NT2/D1 (cell line): Measurements from ENCODE around the gene ANKRD13A.
"Not testable (repeated sequence)": the region's sequence is repeated elsewhere in the genome, so short reads cannot be mapped to it uniquely, and the experiment has no call there.

Experiments
- DNase-seq: peaks from one replicate; pipeline ENCODE4 v3.0.0-alpha.2; 2011; ENCODE audit warnings: low read depth, low spot score
- H3K27me3 ChIP-seq: 2 replicates; pipeline ENCODE4 v1.6.0; 2011; ENCODE audit warnings: mild to moderate bottlenecking; ENCODE audit not compliant: insufficient read length, insufficient read depth
- H3K36me3 ChIP-seq: 2 replicates; pipeline ENCODE4 v1.6.1; 2011; ENCODE audit warnings: mild to moderate bottlenecking, low read length, mixed read lengths; ENCODE audit not compliant: insufficient read depth, insufficient read length
- H3K4me1 ChIP-seq: 2 replicates; pipeline ENCODE4 v1.5.1; 2011; ENCODE audit not compliant: insufficient read depth, insufficient read length
- H3K4me3 ChIP-seq: 2 replicates; pipeline ENCODE4 v1.5.1; 2011; ENCODE audit warnings: low read depth; ENCODE audit not compliant: insufficient read length
- H3K9ac ChIP-seq: 2 replicates; pipeline ENCODE4 v1.6.0; 2011; ENCODE audit warnings: low read depth; ENCODE audit not compliant: insufficient read length
- H3K9me3 ChIP-seq: 2 replicates; pipeline ENCODE4 v1.5.1; 2011; ENCODE audit warnings: mild to moderate bottlenecking, low read length; ENCODE audit not compliant: insufficient read depth
- SUZ12 ChIP-seq: IDR thresholded peaks from 2 replicates; pipeline ENCODE4 v1.6.1; 2011; ENCODE audit not compliant: insufficient read length, insufficient read depth; ENCODE audit errors: extremely low read depth
- YY1 ChIP-seq: IDR thresholded peaks from 2 replicates; pipeline ENCODE4 v1.6.1; 2011; ENCODE audit not compliant: insufficient read length, insufficient read depth
- ZNF274 ChIP-seq: IDR thresholded peaks from 2 replicates; pipeline ENCODE4 v1.6.1; 2011; ENCODE audit warnings: mild to moderate bottlenecking, low read depth, low read length

ANKRD13A gene

GRCh38 chr12:110058875-110059615 is 59.8 kb downstream of the ANKRD13A start:
- H3K9me3 ChIP-seq, result no peaks in the 10 kb centered on the region
- H3K27me3 ChIP-seq, result no peaks in the 10 kb centered on the region
- H3K9ac ChIP-seq, result no peak overlapping the region
- H3K4me3 ChIP-seq, result no peak overlapping the region
- peaks cover 2% of the 10 kb centered on the region for H3K4me1 ChIP-seq
- DNase-seq, result no peak
- TF ChIP-seq ZNF274, result no peak
- H3K36me3 ChIP-seq, result no peaks in the 10 kb centered on the region

DNA sequence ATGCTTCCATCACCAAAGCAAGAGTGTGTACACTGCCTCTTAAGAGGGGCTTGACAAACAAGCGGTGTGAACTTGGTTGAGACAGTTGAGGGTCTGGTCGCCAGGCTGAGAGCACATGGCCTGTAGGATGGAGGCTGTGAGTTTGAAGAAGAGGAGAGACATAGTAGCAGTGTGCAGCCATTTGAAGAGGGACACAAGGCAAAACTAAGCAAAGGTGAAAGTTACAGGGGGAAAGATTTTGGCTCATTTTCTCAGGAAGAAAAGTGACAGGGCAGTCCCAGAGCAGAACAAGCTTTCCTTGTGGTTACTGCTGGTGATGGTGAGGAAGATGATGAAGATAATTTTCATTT is 60.4 kb downstream of the ANKRD13A start:
- H3K36me3 ChIP-seq, result no peaks in the 10 kb centered on the region
- no peak for DNase-seq
- no peak overlapping the region for H3K9ac ChIP-seq
- no peak overlapping the region for H3K4me3 ChIP-seq
- TF ChIP-seq YY1 (no peak), SUZ12 (no peak), ZNF274 (no peak)
- H3K4me1 ChIP-seq, result peaks cover 2% of the 10 kb centered on the region
- H3K9me3 ChIP-seq, result no peaks in the 10 kb centered on the region
- H3K27me3 ChIP-seq, result no peaks in the 10 kb centered on the region

DNA sequence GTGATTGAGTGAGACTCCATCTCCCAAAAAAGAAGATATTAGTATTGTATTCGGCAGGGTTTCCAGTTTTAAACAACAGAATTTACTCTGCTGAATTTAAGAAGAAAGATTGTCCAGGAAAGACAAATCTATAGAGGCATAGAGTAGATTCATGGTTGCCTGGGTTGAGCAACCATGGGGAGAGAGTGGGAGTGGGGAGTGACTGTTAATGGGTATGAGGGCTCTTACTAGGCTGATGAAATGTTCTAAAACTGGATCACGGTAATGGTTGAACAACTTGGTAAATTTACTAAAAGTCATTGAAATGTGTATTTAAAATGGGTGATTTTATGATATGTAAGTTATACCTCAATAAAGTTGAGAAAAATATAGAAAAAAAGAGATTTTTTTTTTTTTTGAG is 63.0 kb downstream of the ANKRD13A start:
- DNase-seq, result no peak
- H3K9ac ChIP-seq, result no peak overlapping the region
- H3K4me1 ChIP-seq, result peaks cover 2% of the 10 kb centered on the region
- no peak for TF ChIP-seq YY1
- no peak for TF ChIP-seq SUZ12
- no peak for TF ChIP-seq ZNF274
- no peak overlapping the region for H3K4me3 ChIP-seq
- H3K27me3 ChIP-seq, result no peaks in the 10 kb centered on the region
- no peaks in the 10 kb centered on the region for H3K9me3 ChIP-seq
- no peaks in the 10 kb centered on the region for H3K36me3 ChIP-seq

DNA sequence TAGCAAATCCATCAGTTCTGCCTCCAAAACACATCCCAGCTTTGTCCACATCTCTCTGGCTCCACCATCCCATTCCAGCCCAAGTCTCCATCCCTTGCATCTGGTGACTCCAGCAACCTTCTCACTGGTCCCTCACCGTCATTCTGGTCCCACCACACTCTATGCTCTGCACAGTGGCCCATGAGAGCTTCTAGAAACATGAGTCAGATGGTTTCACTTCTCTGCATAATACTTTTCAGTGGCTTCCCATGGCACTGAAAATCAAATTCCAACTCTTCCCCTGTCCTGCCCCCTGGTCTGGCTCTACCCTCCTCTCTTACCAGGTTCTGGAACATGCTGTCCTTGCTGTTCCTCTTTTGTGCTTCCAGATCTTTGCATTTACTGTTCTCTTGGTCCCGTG is 66.3 kb downstream of the ANKRD13A start:
- Histone ChIP-seq H3K9me3 (no peaks in the 10 kb centered on the region), H3K9ac (no peak overlapping the region), H3K4me1 (no peaks in the 10 kb centered on the region), H3K27me3 (no peaks in the 10 kb centered on the region), H3K36me3 (no peaks in the 10 kb centered on the region), H3K4me3 (no peak overlapping the region)
- TF ChIP-seq ZNF274 (no peak), YY1 (no peak), SUZ12 (no peak)
- no peak for DNase-seq

GRCh38 chr12:110067531-110067930 is 68.3 kb downstream of the ANKRD13A start:
- no peak for DNase-seq
- H3K36me3 ChIP-seq, result no peaks in the 10 kb centered on the region
- no peaks in the 10 kb centered on the region for H3K4me1 ChIP-seq
- TF ChIP-seq ZNF274 (no peak), SUZ12 (no peak), YY1 (no peak)
- no peak overlapping the region for H3K4me3 ChIP-seq
- no peaks in the 10 kb centered on the region for H3K9me3 ChIP-seq
- H3K9ac ChIP-seq, result no peak overlapping the region
- no peaks in the 10 kb centered on the region for H3K27me3 ChIP-seq

GRCh38 chr12:110068115-110068514 is 68.9 kb downstream of the ANKRD13A start:
- not testable (repeated sequence) for H3K27me3 ChIP-seq, H3K9me3 ChIP-seq, H3K4me1 ChIP-seq, H3K9ac ChIP-seq, H3K4me3 ChIP-seq, DNase-seq, H3K36me3 ChIP-seq

GRCh38 chr12:110068654-110069053 is 69.4 kb downstream of the ANKRD13A start:
- Histone ChIP-seq H3K27me3 (no peaks in the 10 kb centered on the region), H3K4me3 (no peak overlapping the region), H3K9ac (no peak overlapping the region), H3K9me3 (no peaks in the 10 kb centered on the region), H3K36me3 (no peaks in the 10 kb centered on the region), H3K4me1 (no peaks in the 10 kb centered on the region)
- DNase-seq, result no peak
- TF ChIP-seq SUZ12 (no peak), YY1 (no peak), ZNF274 (no peak)

DNA sequence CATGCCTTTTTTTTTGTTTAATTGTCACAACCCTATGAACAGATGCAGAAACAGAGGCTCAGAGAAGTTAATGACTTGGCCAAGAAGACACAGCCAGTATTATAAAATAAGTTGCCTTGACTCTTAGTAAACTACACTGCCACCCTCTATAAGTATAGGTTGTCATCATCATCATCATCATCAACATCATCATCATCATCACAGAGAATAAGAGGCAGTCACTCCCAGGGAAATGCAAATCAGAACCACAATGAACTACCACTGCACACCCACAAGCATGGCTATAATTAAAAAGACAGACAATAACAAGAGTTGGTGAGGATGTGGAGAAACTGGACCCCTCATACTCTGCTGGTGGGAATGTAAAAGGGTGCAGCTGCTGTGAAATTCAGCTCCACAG is 72.3 kb downstream of the ANKRD13A start:
- TF ChIP-seq SUZ12 (no peak), YY1 (no peak), ZNF274 (no peak)

More for the DNA sequence above, 72.3 kb downstream of the ANKRD13A start:
- no peaks in the 10 kb centered on the region for H3K4me1 ChIP-seq
- DNase-seq, result no peak
- no peaks in the 10 kb centered on the region for H3K36me3 ChIP-seq
- H3K27me3 ChIP-seq, result no peaks in the 10 kb centered on the region
- no peaks in the 10 kb centered on the region for H3K9me3 ChIP-seq
- H3K9ac ChIP-seq, result no peak overlapping the region
- H3K4me3 ChIP-seq, result no peak overlapping the region
